GM12891 (cell line): ENCODE measurements around the gene C3.

ENCODE experiments used
- PAX5 ChIP-seq: IDR thresholded peaks from 2 replicates; pipeline ENCODE4 v1.6.1; 2011; ENCODE audit warnings: low read length, moderate library complexity, mild to moderate bottlenecking; ENCODE audit not compliant: insufficient read depth, severe bottlenecking
- POLR2A ChIP-seq: IDR thresholded peaks from 2 replicates; pipeline ENCODE4 v1.6.1; 2011; ENCODE audit warnings: low read depth, low read length, control low read depth
- POLR2AphosphoS5 ChIP-seq: IDR thresholded peaks from 2 replicates; pipeline ENCODE4 v1.6.1; 2011; ENCODE audit warnings: low read depth, low read length, control low read depth
- SPI1 ChIP-seq: IDR thresholded peaks from 2 replicates; pipeline ENCODE4 v1.6.1; 2011; ENCODE audit warnings: low read depth, low read length, control low read depth
- TAF1 ChIP-seq: IDR thresholded peaks from 2 replicates; pipeline ENCODE4 v1.6.1; 2011; ENCODE audit warnings: low read depth, low read length, control low read depth

DNA sequence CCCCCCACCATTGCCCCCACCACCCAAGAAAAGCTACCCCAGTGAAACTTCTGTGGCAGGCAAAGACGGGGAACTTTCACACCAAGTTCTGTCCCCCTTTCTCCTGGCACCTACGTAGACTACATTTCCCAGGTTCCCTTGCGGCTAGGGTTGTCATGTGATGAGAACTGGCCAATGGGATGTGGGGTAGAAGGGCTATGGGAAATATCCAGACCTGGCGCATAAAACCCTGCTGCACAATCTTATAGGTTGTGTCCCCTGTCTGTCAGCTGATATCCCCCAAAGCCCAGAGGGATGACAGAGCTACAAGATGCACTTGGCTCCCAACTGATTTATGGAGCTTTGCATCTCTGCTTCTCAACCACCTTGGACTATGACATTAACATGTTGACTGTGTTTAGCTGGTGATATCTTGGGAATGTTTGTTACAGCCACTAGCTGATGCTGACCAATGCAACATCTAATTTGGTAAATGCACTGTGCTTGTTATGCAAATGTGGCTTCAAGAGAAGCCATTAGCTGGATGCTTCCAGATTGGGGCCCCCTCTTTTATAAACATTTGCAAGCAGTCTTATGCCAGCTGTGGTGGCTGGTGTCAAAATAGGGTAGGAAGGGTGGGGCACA lies 40.7 kb upstream of the C3 start:
- TF ChIP-seq POLR2AphosphoS5 (no peak), TAF1 (no peak), POLR2A (no peak), SPI1 (no peak), PAX5 (no peak)
